ENCODE data around the gene CARD14. TPM values are rescaled to one million over a fixed set of nuclear protein-coding genes. Genes with fewer than 3 reads are reported as not detected.

The CARD14 gene
- total and polyA plus RNA-seq, 2 of the 13 experiments (the other 11 are each of a cell fraction or from before 2014, with no cell fraction given) = 0.11 TPM; not detected in 1

- peak; percentile 51; the same call in 1 of the 2 replicates for TF ChIP-seq TBX2 (CRISPR knock-in tag; IDR thresholded peaks at IDR 0.05; ENCODE audit: borderline replicate concordance)
- no peak for TF ChIP-seq AHR (CRISPR knock-in tag; IDR thresholded peaks at IDR 0.05)
- 0 out of 2 replicates have a peak, but pooled peaks have one; percentile 52 for TF ChIP-seq FOXJ3 (CRISPR knock-in tag; IDR thresholded peaks at IDR 0.05; ENCODE audit: borderline replicate concordance)
- peak; percentile 76 to 89 for TF ChIP-seq NR2F1 (CRISPR knock-in tag; IDR thresholded peaks at IDR 0.05)
- no peak for TF ChIP-seq THAP8 (CRISPR knock-in tag; IDR thresholded peaks at IDR 0.05; ENCODE audit: borderline replicate concordance)
- peak; percentile 50; the same call in 1 of the 2 replicates for TF ChIP-seq JUN (CRISPR knock-in tag; IDR thresholded peaks at IDR 0.05)
- no peak for TF ChIP-seq KLF9 (CRISPR knock-in tag; IDR thresholded peaks at IDR 0.05; ENCODE audit: low read depth)
- TF ChIP-seq ZBTB39 (CRISPR knock-in tag; IDR thresholded peaks at IDR 0.05) = no peak
- no peak for TF ChIP-seq ZNF468 (CRISPR knock-in tag; IDR thresholded peaks at IDR 0.05)
- no peak for TF ChIP-seq DDIT3 (CRISPR knock-in tag; IDR thresholded peaks at IDR 0.05)
- TF ChIP-seq ZNF296 (CRISPR knock-in tag; conservative IDR thresholded peaks at IDR 0.05) = no peak
- TF ChIP-seq CTCF (CRISPR knock-in tag; IDR thresholded peaks at IDR 0.05) = peak; percentile 92
- no peak for TF ChIP-seq ATF7-NPFF (CRISPR knock-in tag; IDR thresholded peaks at IDR 0.05; ENCODE audit: low read depth)
- TF ChIP-seq ZNF749 (CRISPR knock-in tag; IDR thresholded peaks at IDR 0.05; ENCODE audit: borderline replicate concordance) = no peak
- no peak for TF ChIP-seq JUNB (CRISPR knock-in tag; IDR thresholded peaks at IDR 0.05; ENCODE audit: borderline replicate concordance)
- 0 out of 2 replicates have a peak, but pooled peaks have one; percentile 83 for TF ChIP-seq ZNF891 (CRISPR knock-in tag; IDR thresholded peaks at IDR 0.05)
- peak; percentile 47; the same call in 1 of the 2 replicates for TF ChIP-seq KDM2A (CRISPR knock-in tag; IDR thresholded peaks at IDR 0.05; ENCODE audit: borderline replicate concordance, low read depth)
- no peak for TF ChIP-seq TOE1 (CRISPR knock-in tag; IDR thresholded peaks at IDR 0.05)
- no peak for TF ChIP-seq PCBP2 (optimal IDR thresholded peaks at IDR 0.05; ENCODE audit: low read depth, low read length, poor library complexity, severe bottlenecking)
- TF ChIP-seq KLF15 (CRISPR knock-in tag; IDR thresholded peaks at IDR 0.05; ENCODE audit: borderline replicate concordance) = no peak
Observed at GRCh38 chr17:80195671-80196529, 26.1 kb downstream of the CARD14 start (continued).
